BJ (cell line): ENCODE data around the gene PFN1. TPM values are rescaled to one million over a fixed set of nuclear protein-coding genes. Genes with fewer than 3 reads are reported as not detected.
A peak's percentile ranks its signal among the peaks of the same experiment; 100 is the strongest.

Source experiments
- CTCF ChIA-PET: fragments of 350-600 bp; formaldehyde crosslinking; extraction: SDS; loops from one replicate; lab custom pipeline; 2021; ENCODE audit warnings: antibody characterized with exemption, inconsistent platforms; lab: Yijun Ruan, JAX
- POLR2A ChIA-PET: fragments of 300-600 bp; sonication (Branson Sonifier 250); formaldehyde crosslinking; extraction: SDS; loops from one replicate; lab custom pipeline; 2021; ENCODE audit warnings: antibody characterized with exemption; lab: Charles Lee
- DNase-seq: peaks from one replicate; pipeline ENCODE4 v3.0.0-alpha.2; 2011; ENCODE audit warnings: low read depth
- H3K27me3 ChIP-seq: 2 replicates; pipeline ENCODE4 v1.6.0; 2011; ENCODE audit warnings: low read length; ENCODE audit not compliant: control insufficient read depth, insufficient read depth
- H3K36me3 ChIP-seq: 2 replicates; pipeline ENCODE4 v1.5.1; 2011; ENCODE audit warnings: low read length; ENCODE audit not compliant: control insufficient read depth, insufficient read depth
- H3K4me3 ChIP-seq: 2 replicates; pipeline ENCODE4 v1.5.1; 2011; ENCODE audit warnings: low read depth, mild to moderate bottlenecking, control low read depth, low read length
- CTCF ChIP-seq: IDR thresholded peaks from 2 replicates; pipeline ENCODE4 v1.5.1; 2011; ENCODE audit warnings: low read depth, mild to moderate bottlenecking, control low read depth, inconsistent platforms, low read length, moderate library complexity; ENCODE audit not compliant: insufficient read depth
- polyA plus RNA-seq: library from polyadenylated mRNA; depleted of rRNA; stranded (reverse); fragments of >200 nt; gene quantifications from 2 replicates; pipeline ENCODE4 v1.2.3, GENCODE V29; 2011

PFN1 gene
- polyA plus RNA-seq, 1 experiment, result 1,791 TPM

- Histone ChIP-seq H3K36me3 (peaks cover 13% of the 10 kb centered on the region), H3K4me3 (peak overlapping the region; percentile 92), H3K27me3 (no peaks in the 10 kb centered on the region)
- DNase-seq, result peak; percentile 60
- no peak for TF ChIP-seq CTCF
- POLR2A ChIA-PET, result interaction anchor here (0.6 to 2.5 kb wide), 2 partner anchors 9 to 18 kb away, joined by 3 to 17 read pairs; partner anchors contain the start of genes RNF167 and SPAG7
- CTCF ChIA-PET, result no interaction called here
Observed at GRCh38 chr17:4948931-4949320, 596 bp upstream of the PFN1 start.

- ChIA-PET CTCF (interaction anchor here (1.3 kb wide), 1 partner anchor 39 kb away, joined by 4 read pairs; no protein-coding TSS in a partner anchor), POLR2A (interaction anchor here (2.5 kb wide), 1 partner anchor 20 kb away, joined by 17 read pairs; the partner anchor contains the start of gene SPAG7)
- no peak for TF ChIP-seq CTCF
- Histone ChIP-seq H3K4me3 (peak overlapping the region; percentile 92), H3K36me3 (peaks cover 17% of the 10 kb centered on the region), H3K27me3 (no peaks in the 10 kb centered on the region)
- DNase-seq, result no peak
Observed at GRCh38 chr17:4947411-4948165, 742 bp downstream of the PFN1 start.

- Histone ChIP-seq H3K4me3 (peak overlapping the region; percentile 92), H3K27me3 (no peaks in the 10 kb centered on the region), H3K36me3 (peaks cover 19% of the 10 kb centered on the region)
- no peak for DNase-seq
- ChIA-PET POLR2A (interaction anchor here (2.5 kb wide), 1 partner anchor 20 kb away, joined by 17 read pairs; the partner anchor contains the start of gene SPAG7), CTCF (interaction anchor here (1.3 to 1.5 kb wide), 2 partner anchors 38 to 41 kb away, joined by 4 to 5 read pairs; no protein-coding TSS in a partner anchor)
- no peak for TF ChIP-seq CTCF
Observed at GRCh38 chr17:4947010-4947410, 1.3 kb downstream of the PFN1 start.

GRCh38 chr17:4946312-4946976 is 1.9 kb downstream of the PFN1 start:
- Histone ChIP-seq H3K36me3 (peaks cover 20% of the 10 kb centered on the region), H3K27me3 (no peaks in the 10 kb centered on the region), H3K4me3 (peak overlapping the region; percentile 92)
- POLR2A ChIA-PET, result interaction anchor here (0.8 to 2.5 kb wide), 2 partner anchors 21 kb away, joined by 14 to 17 read pairs; partner anchors contain the start of gene SPAG7
- no peak for DNase-seq
- TF ChIP-seq CTCF, result no peak
- CTCF ChIA-PET, result interaction anchor here (0.7 to 1.5 kb wide), 3 partner anchors 20 to 42 kb away, joined by 3 to 5 read pairs (median 5); no protein-coding TSS in a partner anchor

- TF ChIP-seq CTCF, result no peak
- peaks cover 20% of the 10 kb centered on the region for H3K36me3 ChIP-seq
- no peak for DNase-seq
- no peaks in the 10 kb centered on the region for H3K27me3 ChIP-seq
- ChIA-PET POLR2A (interaction anchor here (0.8 to 1.0 kb wide), 2 partner anchors 21 kb away, joined by 3 to 14 read pairs; partner anchors contain the start of gene SPAG7), CTCF (interaction anchor here (0.7 to 1.5 kb wide), 3 partner anchors 20 to 42 kb away, joined by 3 to 5 read pairs (median 5); no protein-coding TSS in a partner anchor)
- H3K4me3 ChIP-seq, result peak overlapping the region; percentile 92
Observed at GRCh38 chr17:4945944-4946280, 2.4 kb downstream of the PFN1 start.
